NCI-H446 (cell line): ENCODE measurements around the gene CFAP73.
"Not testable (repeated sequence)": the region's sequence is repeated elsewhere in the genome, so short reads cannot be mapped to it uniquely, and the experiment has no call there.

Experiments
- DNase-seq, 2 experiments: peaks; one replicate each; lab custom pipeline; 2025; lab: John Stamatoyannopoulos, UW

CFAP73 gene

GRCh38 chr12:113191227-113191626 is 41.7 kb downstream of the CFAP73 start:
- no peak for DNase-seq

DNA sequence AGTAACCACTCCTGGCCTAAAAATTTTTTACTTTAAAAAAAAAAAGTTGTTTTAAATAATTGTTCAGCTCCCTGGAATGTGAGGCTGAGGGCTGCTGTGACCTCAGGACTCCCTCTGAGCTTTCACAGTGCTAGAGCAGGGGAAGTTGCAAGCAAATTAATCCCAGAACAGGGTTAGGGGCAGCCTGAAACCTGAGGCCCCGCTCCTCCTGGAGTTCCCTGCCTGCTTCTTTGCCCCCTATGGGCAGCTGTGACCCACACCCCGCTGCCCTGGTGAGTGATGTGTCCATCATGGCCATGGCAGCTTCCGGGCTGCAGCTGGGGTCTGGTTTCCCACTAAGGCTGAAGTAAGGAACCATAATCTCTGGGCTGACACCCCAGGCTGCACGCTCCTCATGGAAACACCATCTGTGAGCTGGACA is 45.5 kb downstream of the CFAP73 start:
- DNase-seq = no peak

- DNase-seq = no peak
These were observed 46.1 kb downstream of the CFAP73 start for GRCh38 chr12:113195598-113195997.

DNA sequence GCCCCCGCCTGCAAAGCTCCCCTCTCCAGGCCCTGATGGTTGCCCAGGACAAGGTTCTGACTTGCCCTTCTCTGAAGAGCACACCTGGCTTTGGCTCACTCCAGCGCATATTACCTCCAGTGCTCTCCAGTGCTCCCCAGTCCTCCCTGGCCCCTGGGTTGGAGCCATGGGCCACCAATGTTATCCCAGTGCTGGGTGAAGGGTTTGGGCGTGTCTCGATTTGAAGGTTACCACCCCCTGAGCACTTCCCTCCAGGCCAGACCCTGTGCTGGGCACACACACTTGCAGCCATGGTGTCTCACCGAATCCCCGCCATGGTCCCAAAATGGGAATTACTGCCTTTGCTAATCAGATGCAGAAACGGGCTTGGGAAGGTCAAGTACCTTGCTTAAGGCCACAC is 47.1 kb downstream of the CFAP73 start:
- DNase-seq = no peak

GRCh38 chr12:113196990-113197389 is 47.5 kb downstream of the CFAP73 start:
- DNase-seq = peak; percentile 38 to 69

DNA sequence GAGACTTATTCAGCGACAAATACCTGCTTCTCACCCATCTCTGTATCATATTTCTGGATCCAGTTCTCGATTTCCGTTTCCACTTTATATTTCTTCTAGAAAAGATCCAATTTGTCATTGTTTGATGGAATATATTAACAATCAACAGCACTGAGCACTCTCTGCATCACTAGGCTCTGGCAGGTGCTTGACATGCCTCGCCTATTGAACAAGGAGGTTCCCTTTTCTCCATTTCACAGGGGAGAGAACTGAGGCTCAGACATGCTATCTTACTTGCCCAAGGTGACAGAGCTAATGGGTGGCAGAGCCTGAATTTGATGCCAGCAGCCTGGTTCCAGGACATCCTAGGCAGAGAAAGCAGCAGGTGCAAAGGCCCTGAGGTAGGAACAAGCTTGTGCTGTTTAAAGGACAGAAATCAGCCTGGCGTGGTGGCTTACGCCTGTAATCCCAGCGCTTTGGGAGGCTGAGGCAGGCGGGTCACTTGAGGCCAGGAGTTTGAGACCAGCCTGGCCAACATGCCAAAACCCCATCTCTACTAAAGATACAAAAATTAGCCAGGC is 48.1 kb downstream of the CFAP73 start:
- no peak for DNase-seq

DNA sequence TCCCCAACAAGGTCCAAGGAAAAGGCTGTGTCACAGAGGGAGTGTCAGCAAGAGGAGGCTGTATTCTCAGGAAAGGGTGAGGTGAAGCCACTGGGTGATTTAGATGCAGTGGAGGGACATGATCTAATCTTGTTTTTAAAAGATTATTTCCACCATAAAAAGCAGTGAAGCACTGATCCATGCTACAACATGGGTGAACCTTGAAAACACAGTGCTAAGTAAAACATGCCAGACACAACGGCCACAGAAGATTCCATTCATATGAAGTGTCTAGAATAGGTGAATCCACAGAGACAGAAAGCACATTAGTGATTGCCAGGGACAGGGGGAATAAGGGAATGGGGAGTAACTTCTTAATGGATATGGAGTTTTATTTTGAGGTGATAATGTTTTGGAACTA is 48.8 kb downstream of the CFAP73 start:
- no peak for DNase-seq

DNA sequence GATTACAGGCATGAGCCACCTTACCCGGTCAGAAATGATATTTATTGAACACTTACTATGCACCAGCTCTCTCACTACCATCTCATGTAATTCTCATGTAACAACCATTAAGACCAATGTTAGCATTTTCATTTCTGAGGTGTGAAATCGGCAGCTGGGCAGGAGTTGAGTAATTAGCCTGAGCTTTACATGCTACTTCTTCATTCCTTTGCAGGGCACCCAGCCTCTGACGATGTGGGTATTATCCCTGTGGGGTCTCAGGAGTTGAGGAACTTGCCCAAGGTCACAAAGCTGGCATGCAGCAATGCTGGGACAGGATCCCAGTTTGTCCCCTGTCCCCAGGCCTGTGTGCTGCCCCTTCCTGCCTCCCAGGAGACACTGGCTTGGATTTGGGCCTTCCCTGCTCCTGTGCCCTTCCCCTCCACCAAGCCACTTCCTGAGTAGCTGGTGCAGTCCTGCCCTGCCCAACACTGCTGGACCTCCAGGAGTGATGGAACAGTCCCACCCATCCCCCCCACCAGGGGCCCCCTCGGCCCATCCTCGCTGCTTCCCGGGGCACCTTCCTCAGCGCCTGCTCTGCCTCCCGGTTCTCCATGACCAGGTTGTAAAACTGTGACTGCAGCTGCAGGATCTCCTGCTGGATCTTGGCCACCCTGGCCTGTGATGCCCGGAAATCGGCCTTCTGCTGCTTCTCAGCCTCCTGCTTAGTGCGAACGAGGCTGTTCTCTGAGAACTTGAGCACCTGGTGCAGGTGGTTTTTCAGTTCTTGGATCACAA is 50.7 kb downstream of the CFAP73 start:
- DNase-seq = no peak

- DNase-seq = peak in 1 of 2 experiments; percentile 18
These were observed 52.0 kb downstream of the CFAP73 start for GRCh38 chr12:113201187-113202177.

- DNase-seq = no peak
These were observed 53.0 kb downstream of the CFAP73 start for GRCh38 chr12:113202300-113203075.

DNA sequence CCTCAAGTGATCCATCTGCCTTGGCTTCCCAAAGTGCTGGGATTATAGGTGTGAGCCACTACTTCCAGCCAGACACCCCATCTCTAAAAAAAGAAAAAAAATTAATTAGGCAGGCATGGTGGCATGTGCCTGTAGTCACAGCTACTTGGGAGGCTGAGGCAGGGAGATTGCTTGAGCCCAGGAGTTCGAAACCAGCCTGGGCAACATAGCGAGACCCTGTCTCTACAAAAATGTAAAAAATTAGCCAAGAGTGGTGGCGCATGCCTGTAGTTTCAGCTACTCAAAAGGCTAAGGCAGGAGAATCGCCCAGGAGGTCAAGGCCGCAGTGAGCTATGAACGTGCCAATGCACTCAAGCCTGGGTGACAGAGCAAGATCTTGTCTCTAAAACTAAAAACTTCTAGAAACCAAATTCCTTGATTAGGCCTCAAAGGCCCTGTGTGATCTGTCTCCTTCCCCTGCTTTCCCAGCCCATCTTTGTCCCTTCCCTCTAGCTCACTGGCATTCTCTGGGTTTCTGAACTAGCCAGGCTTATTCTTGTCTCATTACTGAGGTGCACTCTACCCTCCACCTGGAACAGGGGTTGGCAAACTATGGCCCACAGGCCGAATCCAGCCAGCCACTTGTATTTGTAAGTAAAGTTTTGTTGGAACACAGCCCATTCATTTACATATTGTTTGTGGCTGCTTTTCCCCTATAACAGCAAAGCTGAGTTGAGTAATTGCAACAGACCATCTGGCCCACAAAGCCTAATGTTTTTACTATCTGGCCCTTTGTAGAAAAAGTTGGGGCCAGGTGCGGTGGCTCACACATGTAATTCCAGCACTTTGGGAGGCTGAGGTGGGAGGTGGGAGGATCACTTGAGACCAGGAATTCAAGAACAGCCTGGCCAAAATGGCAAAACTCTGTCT is 54.6 kb downstream of the CFAP73 start:
- DNase-seq = no peak

- no peak for DNase-seq
These were observed 55.3 kb downstream of the CFAP73 start for GRCh38 chr12:113204804-113205203.

DNA sequence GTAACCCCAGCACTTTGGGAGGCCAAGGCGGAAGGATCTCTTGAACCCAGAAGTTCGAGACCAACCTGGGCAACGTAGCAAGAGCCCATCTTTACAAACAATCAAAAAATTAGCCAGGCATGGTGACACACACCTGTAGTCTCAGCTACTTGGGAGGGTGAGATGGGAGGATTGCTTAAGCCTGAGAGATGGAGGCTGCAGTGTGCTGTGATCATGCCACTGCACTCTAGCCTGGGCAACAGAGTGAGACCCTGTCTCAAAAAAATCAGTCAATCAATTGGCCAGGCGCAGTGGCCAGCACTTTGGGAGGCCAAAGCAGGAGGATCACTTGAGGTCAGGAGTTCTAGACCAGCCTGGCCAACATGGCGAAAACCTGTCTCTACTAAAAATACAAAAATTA is 57.3 kb downstream of the CFAP73 start:
- DNase-seq = not testable (repeated sequence)

GRCh38 chr12:113207613-113208040 is 58.1 kb downstream of the CFAP73 start:
- DNase-seq = no peak

DNA sequence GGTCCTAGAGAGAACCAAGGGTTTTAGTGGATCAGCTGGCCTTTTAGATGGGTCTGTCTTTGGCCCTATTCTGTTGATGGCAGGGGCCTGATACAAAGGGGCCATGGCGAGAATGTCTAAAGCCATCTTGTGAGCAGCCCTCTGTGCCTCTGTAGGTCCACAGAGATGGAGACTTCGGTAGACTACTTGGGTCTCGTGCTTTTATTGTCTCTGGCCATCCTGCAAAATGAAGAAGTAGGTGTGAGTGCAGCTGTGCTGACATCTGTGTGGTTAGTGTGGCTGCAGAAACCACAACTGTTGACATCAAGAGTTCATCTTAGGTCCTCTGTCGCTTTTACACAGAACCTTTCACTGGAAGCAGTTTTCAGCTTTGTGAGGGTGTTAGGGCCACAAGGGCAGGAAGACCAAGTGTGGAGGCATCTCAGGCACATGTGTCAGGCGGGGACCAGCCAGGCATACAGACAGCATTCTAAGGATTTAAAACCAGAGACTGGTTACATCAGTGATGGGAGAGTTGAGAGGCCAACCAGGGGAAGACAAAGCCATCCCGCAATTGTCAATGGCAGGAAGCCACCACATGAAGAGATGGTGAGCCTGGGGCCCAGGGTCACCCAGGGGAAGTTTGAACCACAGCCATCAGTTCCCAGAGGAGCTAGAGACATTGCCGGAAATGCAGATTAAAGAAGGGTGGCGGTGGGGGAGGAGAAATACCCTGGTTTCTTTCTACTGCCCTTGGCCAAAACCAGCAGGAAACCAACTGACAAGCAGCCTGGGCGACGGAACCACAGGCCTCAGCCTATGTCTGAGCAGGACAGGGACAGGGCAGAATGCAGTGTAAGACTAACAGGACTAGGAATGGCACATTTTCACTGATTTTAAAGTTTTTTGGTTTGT is 58.8 kb downstream of the CFAP73 start:
- DNase-seq = no peak
